ENCODE data around the gene SCP2. TPM values are rescaled to one million over a fixed set of nuclear protein-coding genes. Genes with fewer than 3 reads are reported as not detected.
A peak's percentile ranks its signal among the peaks of the same experiment; 100 is the strongest.

SCP2 gene
- polyA plus RNA-seq, 1 of the 3 experiments (the other 2 are of a cell fraction), result 49.5 TPM

GRCh38 chr1:53024117-53024516, 97.0 kb downstream of the SCP2 start (continued):
- TF ChIP-seq REST (IDR thresholded peaks at IDR 0.05; ENCODE audit: low read depth, low read length) (no peak), USF1 (IDR thresholded peaks at IDR 0.05; ENCODE audit: borderline replicate concordance, low read depth) (no peak)

- peak overlapping the region; percentile 23; the same call in 1 of the 2 replicates for H3K4me2 ChIP-seq
- H3F3A ChIP-seq (replicated peaks; ENCODE audit: insufficient read depth), result no peaks in the 10 kb centered on the region
- peaks cover 0 to 2% of the 10 kb centered on the region in 2 experiments; a peak in 2 of 4 replicates for H3K4me1 ChIP-seq (ENCODE audit: control insufficient read depth in 1 of 2, insufficient read depth in 2 of 2, low read depth in 1 of 2, low read length in 1 of 2)
- H4K20me1 ChIP-seq (ENCODE audit: insufficient read depth), result no peaks in the 10 kb centered on the region
- 72% methylated on average over 2 of the region's 2 CpGs for WGBS (ENCODE audit: low lambda C conversion rate)
- H3K9ac ChIP-seq, result no peak overlapping the region
- CTCF ChIA-PET, result no interaction called here
- peaks cover 0 to 13% of the 10 kb centered on the region in 2 experiments for H3K36me3 ChIP-seq (replicated peaks in 1 of 2; ENCODE audit: control insufficient read depth in 1 of 2, insufficient read depth in 2 of 2, low read length in 1 of 2)
- no peaks in the 10 kb centered on the region for H3K9me2 ChIP-seq
- no peak for DNase-seq
- no peak overlapping the region for H3K4me3 ChIP-seq (ENCODE audit: low read depth in 2 of 2, low read length in 1 of 2)
- H3K9me3 ChIP-seq, result no peaks in the 10 kb centered on the region
- H3K79me2 ChIP-seq (ENCODE audit: insufficient read depth), result peaks cover 54% of the 10 kb centered on the region
- no peaks in the 10 kb centered on the region for H3K27me3 ChIP-seq (ENCODE audit: insufficient read depth)
- no peak overlapping the region for H2AFZ ChIP-seq (ENCODE audit: low read depth)
- TF ChIP-seq TCF12 (IDR thresholded peaks at IDR 0.05), result no peak
- no peak for TF ChIP-seq NRF1 (IDR thresholded peaks at IDR 0.05; ENCODE audit: low read depth, low read length)
- no peak for TF ChIP-seq RAD21 (IDR thresholded peaks at IDR 0.05; ENCODE audit: low read length)
- no peak for TF ChIP-seq MXI1 (IDR thresholded peaks at IDR 0.05; ENCODE audit: low read depth, low read length)
- no peak for TF ChIP-seq EZH2phosphoT487 (IDR thresholded peaks at IDR 0.05; ENCODE audit: borderline replicate concordance, low read depth)
- no peak for TF ChIP-seq IRF3 (IDR thresholded peaks at IDR 0.05; ENCODE audit: low read depth, low read length)
- no peak for TF ChIP-seq USF1 (IDR thresholded peaks at IDR 0.05; ENCODE audit: borderline replicate concordance, low read depth)
- TF ChIP-seq RFX5 (IDR thresholded peaks at IDR 0.05; ENCODE audit: low read length), result no peak
- TF ChIP-seq SIN3A (IDR thresholded peaks at IDR 0.05; ENCODE audit: borderline replicate concordance, low read depth, low read length), result no peak
- no peak for TF ChIP-seq SMC3 (IDR thresholded peaks at IDR 0.05; ENCODE audit: low read depth, low read length)
- no peak for TF ChIP-seq FOSL2 (IDR thresholded peaks at IDR 0.05; ENCODE audit: borderline replicate concordance, low read depth)
- TF ChIP-seq CHD2 (IDR thresholded peaks at IDR 0.05; ENCODE audit: low read length, partially characterized antibody), result no peak
- TF ChIP-seq RXRA (IDR thresholded peaks at IDR 0.05; ENCODE audit: borderline replicate concordance, low read depth), result no peak
- POLR2A ChIA-PET, result no interaction called here
- H3K27ac ChIP-seq (ENCODE audit: low read depth in 2 of 2, low read length in 1 of 2), result no peak overlapping the region
These were observed 98.1 kb downstream of the SCP2 start for GRCh38 chr1:53025034-53025768.

Measured in SK-N-SH (cell line).